ENCODE data around the gene PACSIN2.
"Not testable (repeated sequence)": the region's sequence is repeated elsewhere in the genome, so short reads cannot be mapped to it uniquely, and the experiment has no call there.

PACSIN2 gene

DNA sequence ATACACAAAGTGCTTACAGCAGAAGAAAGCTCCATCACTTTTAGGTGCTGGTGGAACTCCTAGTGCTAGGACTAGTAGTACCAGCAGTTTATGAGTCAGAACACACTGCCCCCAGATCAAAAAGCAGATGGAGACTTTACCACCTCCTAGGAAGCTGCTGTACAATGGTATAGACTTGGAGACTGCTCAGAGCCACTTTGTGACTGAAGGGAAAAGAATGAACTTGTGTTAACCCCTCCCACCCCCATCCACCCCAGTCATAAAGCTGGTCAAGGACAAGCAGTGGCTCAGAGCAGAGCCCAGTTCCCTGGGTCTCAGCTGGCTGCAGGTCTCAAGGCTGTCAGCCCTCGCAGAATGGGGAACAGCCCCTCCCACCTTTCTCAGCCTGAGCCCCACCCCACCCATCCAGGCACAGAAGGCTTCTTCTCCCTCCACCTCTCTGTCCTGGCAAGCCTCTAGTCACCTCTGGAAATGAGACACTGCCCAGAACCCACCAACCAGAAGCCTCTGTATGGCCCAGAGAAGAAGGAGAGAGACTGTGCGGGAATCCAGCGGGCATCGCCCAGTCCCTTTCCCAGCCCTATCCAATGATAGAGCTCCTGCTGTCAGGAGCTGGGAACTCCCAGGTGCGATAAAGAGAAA, 23.8 kb downstream of the PACSIN2 start:
- DNase-seq (ENCODE audit: low read depth), result no peak

DNA sequence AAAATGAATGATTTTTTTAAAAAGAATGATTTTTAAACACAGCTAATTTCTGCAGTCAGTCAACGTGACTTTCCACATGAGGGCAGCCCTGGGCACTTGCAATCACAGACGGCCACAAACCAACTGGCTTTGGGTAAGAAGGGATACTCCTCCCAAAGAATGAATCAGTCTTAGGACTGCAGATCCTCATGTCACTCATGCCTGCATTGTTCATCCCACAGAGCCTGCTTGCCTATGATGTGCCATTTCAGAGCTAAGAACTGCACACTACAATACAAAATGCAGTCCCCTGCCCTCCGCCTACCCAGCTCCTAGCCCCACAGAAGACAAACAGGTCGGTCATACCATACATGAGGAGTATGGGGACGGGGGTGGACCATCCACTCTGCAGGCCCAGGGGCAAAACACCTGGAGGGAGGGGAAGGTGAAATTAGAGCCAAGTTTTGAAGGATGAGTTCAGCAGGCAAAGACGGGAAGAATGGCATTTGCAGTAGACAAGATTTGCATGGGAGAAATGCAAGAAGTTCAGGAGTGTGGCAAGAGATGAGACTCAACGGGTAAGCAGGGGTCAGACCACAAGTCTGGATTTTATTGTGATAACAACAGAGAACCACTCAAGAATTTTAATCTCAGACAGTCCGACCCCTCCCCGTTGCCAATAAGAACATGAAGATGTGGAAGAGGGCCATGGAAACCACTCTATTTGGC, 24.7 kb downstream of the PACSIN2 start:
- DNase-seq (ENCODE audit: low read depth), result no peak

DNA sequence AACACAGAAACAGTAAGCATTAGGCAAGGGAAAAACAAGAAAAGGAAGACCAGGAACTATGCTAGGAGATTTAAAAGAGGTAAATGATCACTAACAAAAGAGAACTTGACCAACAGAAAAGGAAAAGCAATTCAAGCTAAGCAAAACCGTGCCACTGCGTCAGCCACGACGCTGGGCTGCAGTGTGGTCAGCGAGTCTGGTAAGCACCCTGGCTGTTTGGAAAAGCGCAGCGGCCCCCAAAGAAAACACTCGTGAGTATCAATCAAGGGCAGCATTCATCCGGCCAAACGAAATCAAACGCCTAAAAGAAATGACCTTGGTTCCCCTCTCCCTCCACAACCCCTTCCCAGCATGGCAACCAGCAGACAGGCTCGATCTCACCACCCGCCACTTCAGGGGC, 28.8 kb downstream of the PACSIN2 start:
- DNase-seq (ENCODE audit: low read depth), result no peak

DNA sequence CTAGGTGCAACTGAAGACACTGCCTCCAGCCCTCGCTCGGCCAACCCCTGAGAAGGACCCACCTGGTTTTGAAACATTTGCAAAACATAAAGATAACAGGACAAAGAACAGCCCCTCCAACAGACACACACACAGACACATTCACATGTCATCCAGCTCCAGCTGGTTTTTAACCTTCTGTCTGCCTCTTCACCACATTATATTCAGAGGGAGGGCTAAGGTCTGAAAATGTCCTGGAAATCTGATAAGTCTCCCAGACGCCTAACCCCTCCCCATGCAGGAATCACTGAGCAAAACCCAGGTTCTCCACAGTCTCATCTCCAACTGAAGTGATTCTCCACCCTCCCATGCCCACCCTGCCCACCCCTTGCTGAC, 29.4 kb downstream of the PACSIN2 start:
- DNase-seq (ENCODE audit: low read depth), result no peak

DNA sequence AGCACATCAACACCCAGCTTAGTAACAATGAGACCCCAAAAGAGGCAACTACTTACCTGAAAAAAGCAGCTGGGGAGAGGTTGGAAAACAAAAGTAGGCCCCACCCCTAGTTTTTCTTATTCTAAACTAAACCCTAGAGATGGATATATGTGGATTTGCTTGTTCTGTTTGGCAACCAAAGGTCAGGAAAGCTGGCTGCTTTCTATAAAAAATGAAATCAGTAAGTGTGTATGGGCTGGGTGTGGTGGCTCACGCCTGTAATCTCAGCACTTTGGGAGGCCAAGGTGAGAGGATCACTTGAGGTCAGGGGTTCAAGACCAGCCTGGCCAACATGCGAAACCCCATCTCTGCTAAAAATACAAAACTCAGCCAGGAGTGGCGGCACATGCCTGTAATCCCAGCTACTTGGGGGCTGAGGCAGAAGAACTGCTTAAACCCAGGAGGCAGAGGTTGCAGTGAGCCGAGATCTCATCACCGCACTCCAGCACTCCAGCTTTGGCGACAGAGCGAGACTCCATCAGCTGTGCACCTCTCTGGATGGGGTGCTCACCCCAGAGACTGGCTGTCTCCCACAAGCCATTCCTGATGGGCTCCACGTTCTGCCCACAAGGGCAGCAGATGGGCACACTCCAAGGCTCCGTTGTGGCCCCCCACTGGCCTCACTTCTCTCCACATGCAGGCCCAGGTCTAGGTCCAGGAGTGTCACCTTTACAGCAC, 30.0 kb downstream of the PACSIN2 start:
- DNase-seq (ENCODE audit: low read depth), result no peak

DNA sequence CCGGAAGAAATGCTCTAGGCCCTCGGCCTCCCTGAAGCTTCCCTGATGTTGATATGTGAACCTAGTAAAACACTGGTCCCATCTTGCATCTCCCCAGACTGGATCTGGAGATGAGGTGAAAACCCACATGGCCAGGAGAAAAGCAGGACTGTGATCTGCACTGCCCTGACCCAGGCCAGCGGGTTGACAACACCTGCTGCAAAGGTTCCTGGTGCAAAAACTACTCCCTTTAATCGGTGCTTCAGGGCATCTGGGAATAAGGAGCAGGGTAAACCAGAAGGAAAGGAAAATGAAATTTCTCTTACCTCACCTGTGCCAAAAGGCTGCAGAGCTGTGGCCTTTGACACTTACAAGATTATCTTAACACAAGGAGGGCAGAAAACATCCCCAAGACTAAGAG, 30.6 kb downstream of the PACSIN2 start:
- no peak for DNase-seq (ENCODE audit: low read depth)

DNA sequence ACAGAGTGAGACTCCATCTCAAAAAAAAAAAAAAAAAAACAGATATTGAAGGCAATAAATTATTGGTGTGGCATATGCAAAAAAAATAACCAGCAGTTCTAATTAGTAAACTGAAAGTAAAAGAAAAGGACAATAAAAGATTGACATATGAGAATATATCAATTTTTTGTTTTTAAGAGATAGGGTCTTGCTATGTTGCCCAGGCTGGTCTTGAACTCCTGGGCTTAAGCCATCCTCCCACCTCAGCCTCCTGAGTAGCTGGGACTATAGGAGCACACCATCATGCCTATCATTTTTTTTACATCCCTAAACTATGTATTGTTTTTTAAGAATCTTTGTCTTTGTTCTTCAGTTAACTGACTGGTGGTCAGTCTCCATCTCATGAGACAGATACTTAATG, 31.5 kb downstream of the PACSIN2 start:
- no peak for DNase-seq (ENCODE audit: low read depth)

DNA sequence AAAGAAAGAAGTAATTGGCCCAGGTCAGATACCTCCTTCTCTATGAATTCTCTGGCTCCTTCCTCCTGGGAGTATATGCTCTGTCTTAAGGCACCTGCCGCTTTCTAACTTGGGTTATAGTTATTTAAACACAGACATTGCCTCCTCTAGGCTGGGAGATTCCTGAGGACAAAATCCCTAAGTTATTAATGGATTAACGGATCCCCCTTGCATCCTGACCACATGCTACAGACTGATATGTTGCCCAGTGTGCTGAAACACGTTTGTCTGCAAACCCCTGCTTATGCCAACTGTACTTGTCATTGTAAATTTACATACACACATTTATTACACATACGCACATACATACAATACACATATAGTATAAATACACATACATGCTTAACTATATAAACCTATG, 35.3 kb downstream of the PACSIN2 start:
- no peak for DNase-seq (ENCODE audit: low read depth)

DNA sequence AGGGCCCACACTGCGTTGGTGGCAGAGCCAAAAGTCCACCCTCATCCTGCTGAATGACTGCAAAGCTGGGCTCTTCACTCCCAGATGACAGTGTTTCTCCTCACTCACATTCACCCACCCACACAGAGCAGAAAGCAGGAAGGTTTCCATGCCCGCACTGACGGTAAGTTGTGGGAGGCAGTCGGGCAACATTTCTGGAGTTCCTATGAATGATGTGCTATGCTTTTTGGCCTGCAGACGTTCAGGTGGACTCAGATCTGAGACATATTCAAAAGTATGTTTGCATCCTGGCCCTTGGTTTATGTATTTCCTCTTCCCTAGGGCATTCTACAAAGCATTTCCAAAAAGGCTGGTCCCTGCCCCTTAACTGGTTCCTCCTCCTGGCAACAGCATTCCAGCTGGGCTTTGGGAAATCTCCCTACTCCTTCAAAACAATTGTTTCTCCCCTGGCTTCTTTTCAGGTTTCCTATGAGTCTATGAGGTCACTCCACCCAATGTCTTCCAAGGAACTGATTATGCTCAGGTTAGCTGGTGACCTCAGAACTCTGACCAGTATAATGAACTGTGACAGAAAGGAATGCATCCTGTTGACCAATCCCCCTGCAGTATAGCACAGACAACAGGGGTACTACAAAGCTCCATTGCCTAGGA, 36.4 kb downstream of the PACSIN2 start:
- DNase-seq (ENCODE audit: low read depth), result no peak

DNA sequence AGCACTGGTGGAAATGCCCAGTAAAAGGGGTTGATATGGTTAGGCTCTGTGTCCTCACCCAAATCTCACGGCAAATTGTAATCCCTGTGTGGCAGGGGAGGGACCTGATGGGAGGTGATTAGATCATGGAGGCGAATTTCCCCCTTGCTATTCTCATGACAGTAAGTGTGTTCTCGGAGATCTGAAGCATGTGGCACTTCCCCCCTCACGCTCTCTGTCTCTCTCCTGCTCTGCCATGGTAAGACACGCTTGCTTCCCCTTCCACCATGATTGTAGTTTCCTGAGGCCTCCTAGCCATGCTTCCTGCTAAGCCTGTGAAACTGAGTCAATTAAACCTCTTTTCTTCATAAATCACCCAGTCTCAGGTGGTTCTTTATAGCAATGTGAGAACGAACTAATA, 37.4 kb downstream of the PACSIN2 start:
- no peak for DNase-seq (ENCODE audit: low read depth)

DNA sequence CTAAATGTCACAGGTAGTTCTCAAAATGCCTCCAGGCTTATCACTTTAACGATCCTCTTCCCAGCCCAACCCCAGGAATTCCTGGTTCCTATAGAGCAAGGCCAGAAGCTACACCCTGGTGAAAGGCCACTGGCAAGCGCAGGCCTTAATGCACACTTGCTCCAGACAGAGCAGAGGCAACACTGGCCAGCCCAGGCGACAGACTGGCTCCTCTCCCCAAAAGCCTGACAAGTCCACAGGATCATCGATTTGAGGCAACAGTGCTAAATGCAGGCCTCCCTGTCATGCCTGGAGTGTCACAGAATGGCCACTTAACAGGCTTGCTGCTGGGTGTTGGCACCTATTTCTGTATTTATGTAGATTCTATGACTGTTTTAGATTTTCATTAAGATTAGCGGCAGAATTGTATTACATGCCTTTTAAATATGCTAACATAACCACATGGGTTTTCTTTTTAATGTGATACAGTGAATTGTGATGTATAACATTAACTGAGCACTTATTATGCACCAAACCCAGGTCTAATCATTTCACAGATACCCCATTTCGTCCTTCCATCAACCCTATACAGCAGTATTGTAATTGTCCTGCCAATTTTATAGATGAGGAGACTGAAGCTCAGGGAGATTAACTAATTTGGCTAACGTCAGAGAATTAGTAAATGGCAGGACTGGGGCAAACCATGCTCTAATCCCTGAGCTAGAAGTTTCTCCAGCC, 38.6 kb downstream of the PACSIN2 start:
- no peak for DNase-seq (ENCODE audit: low read depth)

DNA sequence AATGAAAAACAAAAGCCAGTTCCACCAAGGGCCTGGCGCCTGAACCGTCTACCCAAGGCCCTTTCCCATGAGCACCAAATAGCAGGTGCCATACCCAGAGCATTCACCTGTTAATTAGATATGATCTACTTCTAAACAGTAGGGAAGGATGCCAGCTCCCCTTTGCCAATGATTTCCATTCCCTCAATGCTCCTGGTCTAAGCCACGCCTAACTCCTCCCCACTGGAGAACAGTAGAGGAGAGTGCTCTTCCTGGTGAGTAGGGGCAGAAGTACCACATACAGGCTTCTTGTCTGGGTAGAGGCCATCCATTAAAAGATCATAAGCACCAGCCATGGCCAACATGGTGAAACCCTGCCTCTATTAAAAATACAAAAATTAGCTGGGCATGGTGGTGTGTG, 40.7 kb downstream of the PACSIN2 start:
- no peak for DNase-seq (ENCODE audit: low read depth)

DNA sequence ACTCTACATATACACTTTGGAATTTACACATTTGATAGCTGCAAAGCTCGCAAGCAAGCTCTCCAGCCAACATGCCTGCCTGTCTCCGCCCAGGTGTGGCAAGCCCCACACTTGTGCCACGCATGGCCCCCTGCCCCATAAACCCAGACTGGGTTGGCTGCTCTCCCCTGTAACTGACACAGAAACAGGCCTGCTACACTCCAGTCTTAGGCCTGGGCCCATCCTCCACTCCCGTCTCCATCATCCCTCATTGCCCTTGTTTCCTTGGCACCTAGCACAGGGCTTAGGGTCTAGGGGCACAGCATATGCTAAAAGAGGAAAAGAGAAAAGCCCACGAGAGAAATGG, 41.4 kb downstream of the PACSIN2 start:
- no peak for DNase-seq (ENCODE audit: low read depth)

DNA sequence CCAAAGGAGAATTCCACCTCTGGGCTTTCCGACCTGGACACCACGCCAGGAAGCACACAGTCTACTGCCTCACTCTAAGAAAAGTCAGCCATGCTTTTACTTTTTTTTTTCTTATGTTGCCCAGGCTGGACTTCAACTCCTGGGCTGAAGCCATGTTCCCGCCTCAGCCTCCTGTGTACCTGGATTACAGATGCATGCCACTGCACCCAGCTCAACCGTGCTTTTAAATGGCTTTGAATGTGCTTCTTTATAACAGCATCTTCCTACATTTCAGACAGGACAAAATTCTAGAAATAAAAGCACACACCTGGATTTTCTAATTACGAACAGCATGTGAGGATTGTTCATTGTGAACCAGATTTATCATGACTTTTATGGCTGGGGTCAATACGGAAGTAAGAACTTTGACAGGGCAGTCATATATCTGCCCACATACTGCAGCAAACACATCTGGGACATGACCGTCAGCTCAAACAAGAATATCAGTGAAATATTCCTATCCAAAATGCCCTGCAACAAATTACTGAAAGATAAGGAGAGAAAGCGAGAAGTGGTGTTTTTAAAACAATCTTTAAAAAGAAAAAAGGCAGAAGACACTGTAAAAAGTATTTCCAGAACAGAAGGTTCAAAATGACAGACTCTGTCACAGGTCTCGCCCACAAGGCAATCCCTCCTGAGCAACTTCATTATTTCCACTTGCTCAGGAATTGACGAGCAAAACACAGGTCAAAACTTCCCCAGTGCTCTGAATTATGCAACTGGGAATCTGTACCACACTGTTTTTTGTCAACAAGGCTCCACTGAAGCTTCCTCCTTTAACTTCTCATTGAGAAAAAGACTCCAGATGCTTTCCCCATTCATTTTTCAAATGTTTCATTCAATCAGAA, 42.1 kb downstream of the PACSIN2 start:
- DNase-seq (ENCODE audit: low read depth), result no peak

DNA sequence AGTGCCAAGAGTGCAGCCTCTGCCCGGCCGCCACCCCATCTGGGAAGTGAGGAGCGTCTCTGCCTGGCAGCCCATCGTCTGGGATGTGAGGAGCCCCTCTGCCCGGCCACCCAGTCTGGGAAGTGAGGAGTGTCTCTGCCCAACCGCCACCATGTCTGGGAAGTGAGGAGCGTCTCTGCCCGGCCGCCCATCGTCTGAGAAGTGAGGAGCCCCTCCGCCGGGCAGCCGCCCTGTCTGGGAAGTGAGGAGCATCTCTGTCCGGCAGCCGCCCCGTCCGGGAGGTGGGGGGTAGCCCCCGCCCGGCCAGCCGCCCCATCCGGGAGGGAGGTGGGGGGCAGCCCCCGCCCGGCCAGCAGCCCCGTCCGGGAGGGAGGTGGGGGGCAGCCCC, 43.5 kb downstream of the PACSIN2 start:
- DNase-seq (ENCODE audit: low read depth), result not testable (repeated sequence)

DNA sequence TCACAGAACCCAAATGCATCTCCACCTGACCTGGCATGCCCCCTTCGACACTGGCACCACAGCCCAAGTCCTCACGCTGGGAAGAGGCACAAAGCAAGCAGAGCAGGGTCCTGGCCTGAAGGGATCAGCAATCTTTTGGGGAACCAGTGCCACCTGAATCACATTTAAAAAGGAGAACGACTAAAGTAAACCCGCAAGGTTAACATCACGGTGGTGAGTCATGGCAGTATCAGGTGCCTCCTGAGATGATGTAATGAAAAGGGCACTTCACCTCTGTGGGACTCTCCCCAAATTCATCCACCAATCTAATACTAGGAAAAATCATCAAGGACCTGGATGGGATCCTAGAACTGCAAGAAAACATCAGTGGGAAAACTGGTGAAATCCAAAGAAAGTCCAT, 44.9 kb downstream of the PACSIN2 start:
- no peak for DNase-seq (ENCODE audit: low read depth)

DNA sequence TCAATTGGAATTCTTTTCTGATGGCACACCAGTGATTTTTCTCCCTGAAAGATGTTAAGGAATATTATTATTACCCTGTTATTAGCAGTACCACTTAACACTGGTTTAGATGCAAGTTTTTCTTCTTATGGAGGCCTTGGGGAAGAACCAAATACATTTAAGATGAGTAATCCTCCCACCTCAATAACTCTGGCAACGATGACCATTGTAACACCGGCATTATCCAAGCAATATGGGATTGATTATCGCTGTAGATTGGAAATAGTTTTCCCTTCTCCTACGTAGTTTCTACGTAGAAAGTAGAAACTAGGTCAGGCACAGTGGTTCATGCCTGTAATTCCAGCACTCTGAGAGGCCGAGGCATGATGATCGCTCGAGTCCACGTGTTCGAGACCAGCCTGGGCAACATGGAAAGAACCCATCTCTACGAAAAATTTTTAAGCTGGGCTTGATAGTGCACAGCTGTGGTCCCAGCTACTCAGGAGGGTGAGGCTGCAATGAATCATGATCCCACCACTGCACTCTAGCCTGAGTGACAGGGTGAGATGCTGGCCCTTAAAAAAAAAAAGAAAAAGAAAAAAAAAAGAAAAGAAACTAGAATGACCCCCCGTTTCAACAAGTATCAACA, 45.5 kb downstream of the PACSIN2 start:
- no peak for DNase-seq (ENCODE audit: low read depth)

DNA sequence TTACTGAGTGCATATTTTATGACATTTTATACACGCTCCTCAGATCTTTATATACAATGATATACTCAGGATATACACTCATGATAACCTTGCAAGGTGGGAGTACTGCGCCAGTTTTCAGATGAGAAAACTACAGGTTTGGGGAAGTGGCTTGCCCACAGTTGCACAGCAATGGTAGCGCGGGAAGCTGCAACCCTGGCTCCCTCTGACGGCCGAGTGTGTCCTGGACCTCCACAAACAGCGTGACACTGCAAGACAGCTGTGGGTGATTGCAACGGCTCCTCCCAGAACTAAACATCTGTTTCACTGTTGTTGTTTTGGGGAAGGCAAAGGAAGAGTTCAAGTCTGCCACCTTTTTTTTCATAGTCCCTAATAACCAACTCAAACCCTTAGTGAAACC, 47.0 kb downstream of the PACSIN2 start:
- no peak for DNase-seq (ENCODE audit: low read depth)

DNA sequence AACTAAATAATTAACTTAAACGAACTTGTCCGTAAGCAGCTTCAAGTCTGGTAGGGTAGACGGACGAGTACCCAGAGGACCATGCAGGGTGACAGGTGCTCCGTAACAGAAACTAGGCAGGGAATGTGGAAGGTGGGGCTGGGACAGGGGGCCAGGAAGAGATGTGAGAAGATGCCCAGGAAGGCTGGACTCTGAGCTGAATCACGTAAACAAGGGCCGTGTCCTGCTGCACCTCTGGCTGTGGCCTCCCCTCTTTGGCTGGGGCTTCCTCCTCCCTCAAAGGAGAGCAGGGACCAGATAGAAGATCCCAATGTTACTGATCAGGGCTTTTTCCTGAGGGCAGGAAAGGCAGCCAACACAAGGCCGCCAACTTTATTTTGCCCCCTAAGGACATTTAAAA, 47.9 kb downstream of the PACSIN2 start:
- no peak for DNase-seq (ENCODE audit: low read depth)

DNA sequence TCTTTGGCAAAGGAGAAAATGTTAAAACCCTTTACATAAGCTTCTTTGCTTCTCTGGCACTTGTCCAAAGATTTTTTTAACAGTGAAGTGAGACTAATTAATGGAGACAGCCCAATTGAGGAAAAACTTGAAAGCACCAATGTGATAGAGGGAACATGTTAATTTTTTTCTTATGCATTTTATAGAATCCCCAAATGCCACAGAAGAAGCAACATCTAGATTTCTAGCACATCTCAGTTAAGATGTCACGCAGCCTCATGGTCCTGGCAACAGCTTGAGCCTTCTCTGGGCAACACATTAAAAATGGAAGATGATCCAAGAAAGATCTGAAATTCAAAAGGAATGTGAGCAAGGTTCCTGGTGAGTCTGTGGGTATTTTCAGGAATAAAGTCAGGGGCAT, 48.5 kb downstream of the PACSIN2 start:
- DNase-seq (ENCODE audit: low read depth), result no peak

Data from activated T-cell treated with anti-CD3 and anti-CD28 coated beads for 48 hours (primary cell).